Osteocyte (in vitro differentiated cells): Measurements from ENCODE around the gene KSR2. TPM values are rescaled to one million over a fixed set of nuclear protein-coding genes. Genes with fewer than 3 reads are reported as not detected.
"Not testable (repeated sequence)": the region's sequence is repeated elsewhere in the genome, so short reads cannot be mapped to it uniquely, and the experiment has no call there.

Experiments used
- DNase-seq: peaks from one replicate; pipeline ENCODE4 v3.0.0; 2021; ENCODE audit warnings: mixed read lengths; ENCODE audit not compliant: unreplicated experiment; ENCODE audit errors: extremely low spot score
- H3K27ac Mint-ChIP-seq: one replicate; pipeline ENCODE4 v1.8.0; 2021; ENCODE audit warnings: mild to moderate bottlenecking, mixed read lengths; ENCODE audit not compliant: unreplicated experiment
- H3K27me3 Mint-ChIP-seq: one replicate; pipeline ENCODE4 v1.8.0; 2021; ENCODE audit warnings: mixed read lengths; ENCODE audit not compliant: unreplicated experiment
- H3K36me3 Mint-ChIP-seq: one replicate; pipeline ENCODE4 v1.8.0; 2021; ENCODE audit warnings: mixed read lengths; ENCODE audit not compliant: unreplicated experiment
- H3K4me1 Mint-ChIP-seq: one replicate; pipeline ENCODE4 v1.8.0; 2021; ENCODE audit warnings: mixed read lengths; ENCODE audit not compliant: unreplicated experiment
- H3K4me3 Mint-ChIP-seq: one replicate; pipeline ENCODE4 v1.8.0; 2021; ENCODE audit warnings: mild to moderate bottlenecking, moderate library complexity, mixed read lengths; ENCODE audit not compliant: unreplicated experiment
- H3K9me3 Mint-ChIP-seq: one replicate; pipeline ENCODE4 v1.8.0; 2021; ENCODE audit warnings: mixed read lengths; ENCODE audit not compliant: unreplicated experiment
- CTCF ChIP-seq: fragments of 200-600 bp; sonication (generic); IDR thresholded peaks from 2 replicates; pipeline ENCODE4 v1.5.0; 2021; ENCODE audit warnings: antibody characterized with exemption, mild to moderate bottlenecking, moderate library complexity
- total RNA-seq: library from RNA; stranded (reverse); gene quantifications from 2 replicates; pipeline ENCODE4 v1.2.1, GENCODE V29; 2021

The KSR2 gene
- total RNA-seq, 1 donor from 2014 or later = not detected

- Mint-ChIP-seq H3K9me3 (peaks cover 13% of the 10 kb centered on the region), H3K27ac (no peak overlapping the region)
Observed at GRCh38 chr12:117762143-117762542, 206.6 kb downstream of the KSR2 start.

GRCh38 chr12:117761528-117762100 lies 207.2 kb downstream of the KSR2 start:
- peaks cover 10% of the 10 kb centered on the region for H3K27me3 Mint-ChIP-seq
- H3K27ac Mint-ChIP-seq = no peak overlapping the region
- no peak for TF ChIP-seq CTCF
- DNase-seq = no peak
- no peaks in the 10 kb centered on the region for H3K4me1 Mint-ChIP-seq
- no peaks in the 10 kb centered on the region for H3K36me3 Mint-ChIP-seq
- peaks cover 13% of the 10 kb centered on the region for H3K9me3 Mint-ChIP-seq
- H3K4me3 Mint-ChIP-seq = no peak overlapping the region

More at GRCh38 chr12:117762143-117762542, 206.6 kb downstream of the KSR2 start:
- no peak for TF ChIP-seq CTCF
- DNase-seq = no peak
- Mint-ChIP-seq H3K4me1 (no peaks in the 10 kb centered on the region), H3K36me3 (no peaks in the 10 kb centered on the region), H3K27me3 (peaks cover 10% of the 10 kb centered on the region), H3K4me3 (no peak overlapping the region)

- H3K27ac Mint-ChIP-seq = no peak overlapping the region
- H3K4me3 Mint-ChIP-seq = no peak overlapping the region
- DNase-seq = no peak
- TF ChIP-seq CTCF = no peak
- H3K4me1 Mint-ChIP-seq = no peaks in the 10 kb centered on the region
- H3K36me3 Mint-ChIP-seq = no peaks in the 10 kb centered on the region
- H3K27me3 Mint-ChIP-seq = peaks cover 10% of the 10 kb centered on the region
- H3K9me3 Mint-ChIP-seq = peaks cover 7% of the 10 kb centered on the region
Observed at GRCh38 chr12:117760990-117761389, 207.8 kb downstream of the KSR2 start.

GRCh38 chr12:117750657-117751056 lies 218.1 kb downstream of the KSR2 start:
- Mint-ChIP-seq H3K9me3 (no peaks in the 10 kb centered on the region), H3K27ac (no peak overlapping the region), H3K4me3 (no peak overlapping the region), H3K27me3 (peaks cover 47% of the 10 kb centered on the region), H3K36me3 (no peaks in the 10 kb centered on the region), H3K4me1 (no peaks in the 10 kb centered on the region)
- no peak for DNase-seq
- TF ChIP-seq CTCF = no peak

GRCh38 chr12:117749431-117749830 lies 219.4 kb downstream of the KSR2 start:
- Mint-ChIP-seq H3K9me3 (no peaks in the 10 kb centered on the region), H3K36me3 (no peaks in the 10 kb centered on the region), H3K27me3 (peaks cover 46% of the 10 kb centered on the region), H3K4me1 (no peaks in the 10 kb centered on the region), H3K4me3 (no peak overlapping the region), H3K27ac (no peak overlapping the region)
- no peak for DNase-seq
- TF ChIP-seq CTCF = no peak

- H3K36me3 Mint-ChIP-seq, H3K9me3 Mint-ChIP-seq, H3K27ac Mint-ChIP-seq, DNase-seq, H3K4me1 Mint-ChIP-seq, H3K4me3 Mint-ChIP-seq: not testable (repeated sequence)
- H3K27me3 Mint-ChIP-seq = peaks cover 44% of the 10 kb centered on the region
Observed at GRCh38 chr12:117746358-117746757, 222.4 kb downstream of the KSR2 start.
